Loucy (cell line): Measurements from ENCODE around the gene VWA1.

Experiments used
- H2AFZ ChIP-seq: fragments of 200-600 bp; sonication (generic); 2 replicates; pipeline ENCODE4 v1.6.0; 2016; ENCODE audit warnings: antibody characterized with exemption, mild to moderate bottlenecking, low read length, moderate library complexity
- H3F3A ChIP-seq: fragments of 200-600 bp; 2 replicates; pipeline ENCODE4 v1.6.0; 2016; ENCODE audit warnings: antibody characterized with exemption, low read depth, mild to moderate bottlenecking
- H3K27me3 ChIP-seq: fragments of 200-600 bp; sonication (generic); 2 replicates; pipeline ENCODE4 v1.6.1; 2014; ENCODE audit warnings: low read length, mild to moderate bottlenecking; ENCODE audit not compliant: insufficient read depth, poor library complexity, severe bottlenecking
- H3K36me3 ChIP-seq: fragments of 200-600 bp; sonication (generic); 2 replicates; pipeline ENCODE4 v1.6.1; 2016; ENCODE audit warnings: low read length; ENCODE audit not compliant: insufficient read depth
- H3K4me1 ChIP-seq: fragments of 200-600 bp; sonication (generic); 2 replicates; pipeline ENCODE4 v1.5.1; 2014; ENCODE audit warnings: low read length, mild to moderate bottlenecking; ENCODE audit not compliant: insufficient read depth, poor library complexity, severe bottlenecking
- H3K4me2 ChIP-seq: fragments of 200-600 bp; sonication (generic); 2 replicates; pipeline ENCODE4 v1.6.0; 2014; ENCODE audit warnings: antibody characterized with exemption, low read length, low read depth, mild to moderate bottlenecking; ENCODE audit not compliant: poor library complexity, severe bottlenecking
- H3K4me3 ChIP-seq: fragments of 200-600 bp; sonication (generic); 2 replicates; pipeline ENCODE4 v1.5.1; 2014; ENCODE audit warnings: low read length, mild to moderate bottlenecking, mixed read lengths; ENCODE audit not compliant: poor library complexity, severe bottlenecking
- H3K79me2 ChIP-seq: fragments of 200-600 bp; sonication (generic); 2 replicates; pipeline ENCODE4 v1.6.1; 2014; ENCODE audit warnings: low read length; ENCODE audit not compliant: insufficient read depth
- H3K9ac ChIP-seq: fragments of 200-600 bp; sonication (generic); 2 replicates; pipeline ENCODE4 v1.6.0; 2014; ENCODE audit warnings: mild to moderate bottlenecking, low read depth, low read length, moderate library complexity; ENCODE audit not compliant: poor library complexity, severe bottlenecking
- H3K9me2 ChIP-seq: fragments of 200-600 bp; sonication (generic); replicated peaks from 2 replicates; pipeline ENCODE4 v1.6.1; 2016; ENCODE audit warnings: low read depth, low read length, mixed read lengths
- H3K9me3 ChIP-seq: fragments of 200-600 bp; sonication (generic); 2 replicates; pipeline ENCODE4 v1.6.1; 2014; ENCODE audit warnings: mild to moderate bottlenecking, antibody characterized with exemption, low read length, low read depth; ENCODE audit not compliant: insufficient read depth
- H4K20me1 ChIP-seq: fragments of 200-600 bp; sonication (generic); 2 replicates; pipeline ENCODE4 v1.6.0; 2014; ENCODE audit warnings: antibody characterized with exemption, low read length, mild to moderate bottlenecking; ENCODE audit not compliant: insufficient read depth, poor library complexity, severe bottlenecking
- EZH2phosphoT487 ChIP-seq: fragments of 200-600 bp; IDR thresholded peaks from 2 replicates; pipeline ENCODE4 v1.6.1; 2018; ENCODE audit warnings: antibody characterized with exemption, mild to moderate bottlenecking, moderate library complexity, borderline replicate concordance
- TF ChIP-seq, protein P1 (sequence below): fragments of 200-600 bp; sonication (generic); conservative IDR thresholded peaks from 2 replicates; pipeline ENCODE4 v1.5.1; 2014; ENCODE audit warnings: mild to moderate bottlenecking, antibody characterized with exemption, low read length

Gene VWA1

DNA sequence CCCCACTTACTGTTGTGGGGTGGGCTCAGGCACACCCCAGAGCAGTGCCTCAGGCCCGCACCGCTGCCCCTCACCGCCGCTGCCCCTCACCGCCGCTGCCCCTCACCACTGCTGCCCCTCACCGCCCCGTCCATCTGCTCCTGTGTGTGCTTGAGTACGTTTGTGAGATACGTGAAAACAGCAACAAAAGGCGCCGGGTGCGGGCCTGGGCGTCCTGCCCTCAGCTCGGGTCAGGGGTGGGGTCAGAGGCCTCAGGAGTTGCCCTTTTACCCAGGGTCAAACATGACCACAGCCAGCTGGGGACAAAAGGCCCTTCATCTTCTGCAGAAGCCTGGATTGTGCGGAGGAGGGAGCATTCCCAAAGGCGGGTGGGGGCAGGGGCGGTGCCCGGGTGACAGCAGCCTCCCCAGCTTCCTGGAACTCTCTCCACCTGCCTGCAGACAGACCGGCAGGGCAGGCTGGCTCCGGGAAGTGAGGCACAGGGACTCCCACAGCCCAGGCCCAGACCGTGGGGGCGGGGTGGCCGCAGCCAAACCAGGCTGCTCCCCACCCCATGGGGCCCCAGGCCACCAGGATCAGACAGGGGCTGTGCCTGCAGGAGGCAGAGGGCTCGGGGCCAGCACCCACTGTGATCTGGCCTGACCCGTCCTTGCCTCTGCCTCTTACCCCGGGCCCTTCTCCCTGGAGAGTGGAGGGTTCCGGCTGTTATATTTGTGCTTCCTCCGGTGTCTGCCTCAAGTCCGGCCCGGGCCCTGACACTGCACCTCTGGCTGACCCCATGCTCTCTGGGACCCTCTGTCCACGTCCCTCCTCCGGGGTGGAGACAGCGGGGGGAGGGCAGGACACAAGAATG lies 2.3 kb upstream of the VWA1 start:
- H3K4me2 ChIP-seq, result no peak overlapping the region

DNA sequence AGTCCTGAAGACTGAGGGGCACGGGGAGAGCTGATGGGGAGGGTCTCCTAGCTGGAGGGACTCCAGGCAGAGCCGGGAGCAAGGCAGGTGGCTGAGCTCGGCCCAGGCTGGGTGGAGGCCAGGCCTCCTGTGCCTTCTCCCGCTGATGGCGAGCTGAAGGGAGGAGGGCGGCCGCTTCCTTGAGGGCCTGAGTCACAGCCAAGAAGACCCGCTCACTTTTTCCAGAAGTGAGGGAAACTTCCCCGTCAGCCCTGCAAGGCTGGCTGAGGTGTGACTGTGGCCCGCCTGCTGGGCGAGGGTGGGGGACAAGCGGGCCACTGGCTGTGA lies 1.7 kb upstream of the VWA1 start:
- Histone ChIP-seq H2AFZ (no peak overlapping the region), H3K36me3 (no peaks in the 10 kb centered on the region), H4K20me1 (no peaks in the 10 kb centered on the region), H3K4me1 (peaks cover 19% of the 10 kb centered on the region), H3K4me3 (no peak overlapping the region), H3K9ac (no peak overlapping the region), H3F3A (no peaks in the 10 kb centered on the region), H3K27me3 (no peaks in the 10 kb centered on the region), H3K79me2 (no peaks in the 10 kb centered on the region), H3K9me2 (no peaks in the 10 kb centered on the region), H3K4me2 (no peak overlapping the region), H3K9me3 (no peaks in the 10 kb centered on the region)
- TF ChIP-seq, protein P1, sequence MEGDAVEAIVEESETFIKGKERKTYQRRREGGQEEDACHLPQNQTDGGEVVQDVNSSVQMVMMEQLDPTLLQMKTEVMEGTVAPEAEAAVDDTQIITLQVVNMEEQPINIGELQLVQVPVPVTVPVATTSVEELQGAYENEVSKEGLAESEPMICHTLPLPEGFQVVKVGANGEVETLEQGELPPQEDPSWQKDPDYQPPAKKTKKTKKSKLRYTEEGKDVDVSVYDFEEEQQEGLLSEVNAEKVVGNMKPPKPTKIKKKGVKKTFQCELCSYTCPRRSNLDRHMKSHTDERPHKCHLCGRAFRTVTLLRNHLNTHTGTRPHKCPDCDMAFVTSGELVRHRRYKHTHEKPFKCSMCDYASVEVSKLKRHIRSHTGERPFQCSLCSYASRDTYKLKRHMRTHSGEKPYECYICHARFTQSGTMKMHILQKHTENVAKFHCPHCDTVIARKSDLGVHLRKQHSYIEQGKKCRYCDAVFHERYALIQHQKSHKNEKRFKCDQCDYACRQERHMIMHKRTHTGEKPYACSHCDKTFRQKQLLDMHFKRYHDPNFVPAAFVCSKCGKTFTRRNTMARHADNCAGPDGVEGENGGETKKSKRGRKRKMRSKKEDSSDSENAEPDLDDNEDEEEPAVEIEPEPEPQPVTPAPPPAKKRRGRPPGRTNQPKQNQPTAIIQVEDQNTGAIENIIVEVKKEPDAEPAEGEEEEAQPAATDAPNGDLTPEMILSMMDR, result no peak
- no peak for TF ChIP-seq EZH2phosphoT487

More for the DNA sequence above, 2.3 kb upstream of the VWA1 start:
- Histone ChIP-seq H3K9me3 (no peaks in the 10 kb centered on the region), H3K36me3 (no peaks in the 10 kb centered on the region), H3K79me2 (no peaks in the 10 kb centered on the region), H3K9me2 (no peaks in the 10 kb centered on the region), H4K20me1 (no peaks in the 10 kb centered on the region), H3K27me3 (no peaks in the 10 kb centered on the region), H3K4me3 (no peak overlapping the region), H3K9ac (no peak overlapping the region), H3K4me1 (peaks cover 13% of the 10 kb centered on the region), H2AFZ (no peak overlapping the region), H3F3A (no peaks in the 10 kb centered on the region)
- TF ChIP-seq, protein P1, result no peak
- TF ChIP-seq EZH2phosphoT487, result no peak

DNA sequence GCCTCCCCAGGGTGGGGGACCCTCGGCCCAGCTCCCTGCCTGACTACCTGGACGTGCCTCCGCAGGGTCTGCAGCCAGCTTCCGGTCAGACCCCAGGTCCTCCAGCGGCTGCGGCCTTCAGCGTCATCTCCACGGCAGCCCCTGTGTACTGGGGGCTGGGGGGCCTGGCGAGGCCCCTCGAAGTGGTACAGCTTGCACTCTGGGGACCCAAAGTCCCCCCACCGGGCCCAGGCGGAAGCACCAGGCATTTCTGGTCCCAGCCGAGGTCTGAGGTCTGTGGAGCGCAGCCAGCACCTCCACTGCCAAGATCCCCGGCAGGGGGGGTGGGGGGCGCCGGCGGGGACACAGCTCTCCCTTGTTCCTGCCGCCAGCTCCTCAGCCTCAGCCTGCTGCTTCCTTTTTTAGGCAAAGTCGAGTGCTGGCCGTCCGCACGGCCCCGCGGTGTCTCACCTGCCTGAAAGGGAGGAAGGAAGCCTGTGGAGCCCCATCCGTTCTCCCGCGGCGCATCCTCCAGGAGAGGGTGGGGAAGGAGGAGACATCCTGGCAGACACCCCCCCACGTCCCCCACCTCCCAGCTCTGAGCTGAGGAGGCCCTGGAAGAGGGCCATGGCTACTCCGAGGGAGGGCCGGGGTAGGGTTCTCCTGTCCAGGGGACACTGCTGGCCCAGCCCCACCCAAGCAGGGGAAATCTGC lies 1.2 kb upstream of the VWA1 start:
- Histone ChIP-seq H3K4me2 (no peak overlapping the region), H2AFZ (no peak overlapping the region), H3F3A (no peaks in the 10 kb centered on the region), H3K79me2 (no peaks in the 10 kb centered on the region), H3K9me2 (no peaks in the 10 kb centered on the region), H4K20me1 (no peaks in the 10 kb centered on the region), H3K36me3 (no peaks in the 10 kb centered on the region), H3K9ac (no peak overlapping the region), H3K9me3 (no peaks in the 10 kb centered on the region), H3K4me1 (peaks cover 21% of the 10 kb centered on the region), H3K27me3 (no peaks in the 10 kb centered on the region), H3K4me3 (no peak overlapping the region)
- TF ChIP-seq, protein P1, result no peak
- TF ChIP-seq EZH2phosphoT487, result no peak
